ENCODE results near the gene DNAJC5G. TPM values are rescaled to one million over a fixed set of nuclear protein-coding genes. Genes with fewer than 3 reads are reported as not detected.

DNAJC5G gene
- total and polyA plus RNA-seq, 2 of the 13 experiments (the other 11 are each of a cell fraction or from before 2014, with no cell fraction given), result 0.05 TPM; not detected in 1

DNA sequence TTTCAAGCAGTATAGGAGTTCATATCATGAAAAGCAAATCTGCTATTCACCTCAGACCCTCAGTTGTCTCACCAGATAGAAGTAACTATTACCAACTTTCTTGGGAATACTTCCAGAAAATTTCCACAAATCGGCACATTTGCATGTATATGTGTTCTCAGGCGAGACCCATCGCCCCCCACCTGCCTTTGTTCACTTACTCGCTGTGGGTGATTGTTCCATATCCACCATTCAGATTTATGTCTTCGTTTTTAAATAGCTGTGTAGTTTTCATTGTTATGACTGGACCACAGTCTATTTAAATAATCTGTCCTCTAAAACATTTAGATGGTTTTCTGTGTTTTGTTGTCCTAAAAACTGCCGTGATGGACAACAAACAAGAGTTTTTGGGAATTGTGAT, 10.2 kb downstream of the DNAJC5G start:
- 58% methylated on average over 6 of the region's 6 CpGs for WGBS (ENCODE audit: low lambda C conversion rate)
- ATAC-seq (no peak), FAIRE-seq (no peak), DNase-seq (ENCODE audit: low spot score) (no peak)
- BruUV-seq (replicated peaks), result no TSS peak
- Histone ChIP-seq H3K79me2 (ENCODE audit: insufficient read depth, low read length) (no peaks in the 10 kb centered on the region), H3K27ac (ENCODE audit: extremely low read length, insufficient read depth, low read length) (no peak overlapping the region), H4K20me1 (ENCODE audit: insufficient read depth, low read length) (no peaks in the 10 kb centered on the region), H3K9me3 (ENCODE audit: low read length) (no peaks in the 10 kb centered on the region), H3K36me3 (replicated peaks in 1 of 2; ENCODE audit: control insufficient read depth in 1 of 2, insufficient read depth in 2 of 2, low read length in 2 of 2) (no peaks in the 10 kb centered on the region), H3K4me3 (replicated peaks in 1 of 3; ENCODE audit: insufficient read depth in 1 of 3, low read depth in 2 of 3, low read length in 3 of 3) (no peak overlapping the region), H3K4me2 (ENCODE audit: low read depth, low read length) (no peak overlapping the region), H3K9ac (ENCODE audit: insufficient read depth, low read depth, low read length) (no peak overlapping the region), H2AFZ (ENCODE audit: low read length) (no peak overlapping the region), H3K4me1 (ENCODE audit: insufficient read depth, low read length) (peaks cover 53% of the 10 kb centered on the region), H3K27me3 (ENCODE audit: control insufficient read depth in 1 of 2, insufficient read depth in 2 of 2, low read length in 2 of 2) (peaks cover 0 to 8% of the 10 kb centered on the region in 2 experiments; a peak in 2 of 5 replicates)
- TF ChIP-seq ZNF530 (CRISPR knock-in tag; IDR thresholded peaks at IDR 0.05; ENCODE audit: low read depth) (no peak), MTA1 (CRISPR knock-in tag; IDR thresholded peaks at IDR 0.05; ENCODE audit: borderline replicate concordance) (no peak)
- intact Hi-C loops (cut with micrococcal nuclease; ENCODE audit: unreplicated experiment) (no loop called here), in situ Hi-C loops (cut with HindIII; ENCODE audit: extremely low pct_ligation_motif_present, low pct_unique_long_range_greater_than_20kb) (loop anchor here (10.0 kb wide), 1 partner anchor 321 kb away; no protein-coding TSS in a partner anchor)
- ChIA-PET CTCF (ENCODE audit: low intra/inter-chr PET ratio, low total read pairs) (no interaction called here), POLR2A (no interaction called here)

DNA sequence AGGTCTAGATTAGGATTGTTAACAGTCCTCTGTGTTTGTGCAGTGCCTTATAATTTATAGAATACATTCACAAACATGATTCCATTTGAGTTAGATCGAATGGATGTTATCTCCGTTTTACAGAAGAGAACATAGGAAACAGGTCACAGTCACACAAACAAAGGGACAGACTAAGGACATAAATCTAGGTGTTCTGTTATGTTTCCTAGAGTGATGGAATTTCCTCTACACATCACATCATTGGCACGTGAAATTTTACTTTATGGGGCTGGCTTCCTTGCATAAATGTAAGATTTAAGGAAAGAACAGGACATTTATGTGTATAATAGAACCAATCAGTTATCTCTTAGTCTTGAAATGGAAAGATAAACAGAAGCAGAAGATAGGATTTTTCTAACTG, 13.4 kb downstream of the DNAJC5G start:
- no peaks in the 10 kb centered on the region for H4K20me1 ChIP-seq (ENCODE audit: insufficient read depth, low read length)
- POLR2A ChIA-PET, result no interaction called here
- intact Hi-C loops (cut with micrococcal nuclease; ENCODE audit: unreplicated experiment), result no loop called here
- CTCF ChIA-PET (ENCODE audit: low intra/inter-chr PET ratio, low total read pairs), result no interaction called here
- no peak overlapping the region for H3K4me3 ChIP-seq (replicated peaks in 1 of 3; ENCODE audit: insufficient read depth in 1 of 3, low read depth in 2 of 3, low read length in 3 of 3)
- H3K9ac ChIP-seq (ENCODE audit: insufficient read depth, low read depth, low read length), result no peak overlapping the region
- DNase-seq (ENCODE audit: low spot score), result no peak
- in situ Hi-C loops (cut with HindIII; ENCODE audit: extremely low pct_ligation_motif_present, low pct_unique_long_range_greater_than_20kb), result loop anchor here (10.0 kb wide), 1 partner anchor 324 kb away; no protein-coding TSS in a partner anchor
- peaks cover 60% of the 10 kb centered on the region for H3K4me1 ChIP-seq (ENCODE audit: insufficient read depth, low read length)
- no peak for ATAC-seq
- no peaks in the 10 kb centered on the region for H3K9me3 ChIP-seq (ENCODE audit: low read length)
- 13% methylated on average over 3 of the region's 3 CpGs for WGBS (ENCODE audit: low lambda C conversion rate)
- H3K79me2 ChIP-seq (ENCODE audit: insufficient read depth, low read length), result no peaks in the 10 kb centered on the region
- TF ChIP-seq, protein P1, sequence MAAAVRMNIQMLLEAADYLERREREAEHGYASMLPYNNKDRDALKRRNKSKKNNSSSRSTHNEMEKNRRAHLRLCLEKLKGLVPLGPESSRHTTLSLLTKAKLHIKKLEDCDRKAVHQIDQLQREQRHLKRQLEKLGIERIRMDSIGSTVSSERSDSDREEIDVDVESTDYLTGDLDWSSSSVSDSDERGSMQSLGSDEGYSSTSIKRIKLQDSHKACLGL (CRISPR knock-in tag; IDR thresholded peaks at IDR 0.05), result no peak
- no peak for TF ChIP-seq ZNF891 (CRISPR knock-in tag; IDR thresholded peaks at IDR 0.05)
- TF ChIP-seq, protein P2, sequence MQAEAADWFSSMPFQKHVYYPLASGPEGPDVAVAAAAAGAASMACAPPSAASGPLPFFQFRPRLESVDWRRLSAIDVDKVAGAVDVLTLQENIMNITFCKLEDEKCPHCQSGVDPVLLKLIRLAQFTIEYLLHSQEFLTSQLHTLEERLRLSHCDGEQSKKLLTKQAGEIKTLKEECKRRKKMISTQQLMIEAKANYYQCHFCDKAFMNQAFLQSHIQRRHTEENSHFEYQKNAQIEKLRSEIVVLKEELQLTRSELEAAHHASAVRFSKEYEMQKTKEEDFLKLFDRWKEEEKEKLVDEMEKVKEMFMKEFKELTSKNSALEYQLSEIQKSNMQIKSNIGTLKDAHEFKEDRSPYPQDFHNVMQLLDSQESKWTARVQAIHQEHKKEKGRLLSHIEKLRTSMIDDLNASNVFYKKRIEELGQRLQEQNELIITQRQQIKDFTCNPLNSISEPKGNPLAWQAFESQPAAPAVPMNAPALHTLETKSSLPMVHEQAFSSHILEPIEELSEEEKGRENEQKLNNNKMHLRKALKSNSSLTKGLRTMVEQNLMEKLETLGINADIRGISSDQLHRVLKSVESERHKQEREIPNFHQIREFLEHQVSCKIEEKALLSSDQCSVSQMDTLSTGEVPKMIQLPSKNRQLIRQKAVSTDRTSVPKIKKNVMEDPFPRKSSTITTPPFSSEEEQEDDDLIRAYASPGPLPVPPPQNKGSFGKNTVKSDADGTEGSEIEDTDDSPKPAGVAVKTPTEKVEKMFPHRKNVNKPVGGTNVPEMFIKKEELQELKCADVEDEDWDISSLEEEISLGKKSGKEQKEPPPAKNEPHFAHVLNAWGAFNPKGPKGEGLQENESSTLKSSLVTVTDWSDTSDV (CRISPR knock-in tag; IDR thresholded peaks at IDR 0.05), result no peak
- TF ChIP-seq ZNF253 (CRISPR knock-in tag; IDR thresholded peaks at IDR 0.05; ENCODE audit: borderline replicate concordance), result no peak
- TF ChIP-seq ATAD3A (CRISPR knock-in tag; IDR thresholded peaks at IDR 0.05), result no peak
- TF ChIP-seq ZNF839 (CRISPR knock-in tag; IDR thresholded peaks at IDR 0.05; ENCODE audit: borderline replicate concordance), result no peak
- TF ChIP-seq AHR (CRISPR knock-in tag; IDR thresholded peaks at IDR 0.05), result no peak
- no peak for TF ChIP-seq ZNF337 (CRISPR knock-in tag; IDR thresholded peaks at IDR 0.05; ENCODE audit: borderline replicate concordance, low read depth)
- TF ChIP-seq PITX1 (CRISPR knock-in tag; IDR thresholded peaks at IDR 0.05), result no peak
- TF ChIP-seq TBL1XR1 (IDR thresholded peaks at IDR 0.05; ENCODE audit: borderline replicate concordance, low read length, partially characterized antibody), result no peak
- TF ChIP-seq KLF16 (CRISPR knock-in tag; IDR thresholded peaks at IDR 0.05), result no peak
- TF ChIP-seq TOPORS (CRISPR knock-in tag; IDR thresholded peaks at IDR 0.05), result no peak
- H2AFZ ChIP-seq (ENCODE audit: low read length), result no peak overlapping the region
- no TSS peak for BruUV-seq (replicated peaks)
- H3K36me3 ChIP-seq (replicated peaks in 1 of 2; ENCODE audit: control insufficient read depth in 1 of 2, insufficient read depth in 2 of 2, low read length in 2 of 2), result no peaks in the 10 kb centered on the region
- H3K27ac ChIP-seq (ENCODE audit: extremely low read length, insufficient read depth, low read length), result no peak overlapping the region
- no peak for FAIRE-seq
- no peak overlapping the region for H3K4me2 ChIP-seq (ENCODE audit: low read depth, low read length)
- no peaks in the 10 kb centered on the region for H3K27me3 ChIP-seq (ENCODE audit: control insufficient read depth in 1 of 2, insufficient read depth in 2 of 2, low read length in 2 of 2)
